Gastrocnemius medialis (tissue), 4 donors: ENCODE data around the gene MAP3K7CL. TPM values are rescaled to one million over a fixed set of nuclear protein-coding genes. Genes with fewer than 3 reads are reported as not detected.

ENCODE experiments used
- ATAC-seq, 2 donors: fragments of 150-250 bp; one replicate each; pipeline ENCODE4 v1.9.1; 2016
- DNase-seq, 2 donors: peaks; one replicate each; pipeline ENCODE4 v3.0.0-alpha.2; 2019
- H3K27ac ChIP-seq, 4 donors: fragments of 200-600 bp; sonication (generic); 1 replicate in 1 of 4; 2 replicates in 3 of 4; pipeline ENCODE4 v1.5.1; 2016 to 2018; ENCODE audit warnings: mild to moderate bottlenecking in 2 of 4, moderate library complexity in 1 of 4
- H3K27me3 ChIP-seq, 3 donors: fragments of 200-600 bp; sonication (generic) in 2 of 3; 1 replicate in 1 of 3; 2 replicates in 2 of 3; pipeline versions ENCODE4 v1.5.1 to v1.6.0; 2016 to 2019; ENCODE audit warnings: mild to moderate bottlenecking in 1 of 3, moderate library complexity in 1 of 3
- H3K36me3 ChIP-seq, 2 donors: fragments of 200-600 bp; sonication (generic) in 1 of 2; one replicate each; pipeline ENCODE4 v1.5.1; 2017 to 2018
- H3K4me1 ChIP-seq, 2 donors: fragments of 200-600 bp; sonication (generic) in 1 of 2; one replicate each; pipeline ENCODE4 v1.5.1; 2016 to 2017; ENCODE audit warnings: mild to moderate bottlenecking in 2 of 2
- H3K4me3 ChIP-seq, 4 donors: fragments of 200-600 bp; sonication (generic) in 3 of 4; 1 replicate in 1 of 4; 2 replicates in 3 of 4; pipeline ENCODE4 v1.5.1; 2016 to 2019; ENCODE audit warnings: mild to moderate bottlenecking in 2 of 4
- H3K9me3 ChIP-seq, 3 donors: fragments of 200-600 bp; sonication (generic) in 2 of 3; 1 replicate in 1 of 3; 2 replicates in 2 of 3; pipeline ENCODE4 v1.5.1; 2016 to 2019
- POLR2A ChIP-seq, 2 donors: fragments of 450-650 bp; IDR thresholded peaks; one replicate each; pipeline ENCODE4 v1.6.1; 2017; ENCODE audit warnings: antibody characterized with exemption in 2 of 2, mild to moderate bottlenecking in 2 of 2, moderate library complexity in 2 of 2
- in situ Hi-C, 4 donors: fragments of 200-750 bp; cut with MboI; loops; one replicate each; pipeline versions ENCODE4 v1.15.0 to v1.8.0; 2017; ENCODE audit warnings: low sequenced_read_pairs in 4 of 4
- intact Hi-C: fragments of 100-400 bp; cut with DNase I; formaldehyde crosslinking; loops from one replicate; pipeline ENCODE4 v1.15.1; 2023; ENCODE audit warnings: low total_unique reads
- total RNA-seq, 4 donors: library from RNA; depleted of rRNA; stranded (reverse); fragments of >200 nt; gene quantifications; one replicate each; pipeline versions ENCODE4 v1.1.0 to v1.2.3, GENCODE V29; 2016
- TF ChIP-seq, protein P1 (sequence below), 5 experiments: fragments of 450-650 bp in 3 of 5; fragments of 200-600 bp in 2 of 5; sonication (generic) in 2 of 5; IDR thresholded peaks in 4 of 5; conservative IDR thresholded peaks in 1 of 5; 1 replicate in 4 of 5; 2 replicates in 1 of 5; pipeline ENCODE4 v1.5.1; 2016 to 2019; ENCODE audit warnings: antibody characterized with exemption in 5 of 5, mild to moderate bottlenecking in 3 of 5, moderate library complexity in 3 of 5

The MAP3K7CL gene
- total RNA-seq, 4 donors from 2014 or later = 4.3 to 17.4 (median 15.5) TPM; not detected in 1

DNA sequence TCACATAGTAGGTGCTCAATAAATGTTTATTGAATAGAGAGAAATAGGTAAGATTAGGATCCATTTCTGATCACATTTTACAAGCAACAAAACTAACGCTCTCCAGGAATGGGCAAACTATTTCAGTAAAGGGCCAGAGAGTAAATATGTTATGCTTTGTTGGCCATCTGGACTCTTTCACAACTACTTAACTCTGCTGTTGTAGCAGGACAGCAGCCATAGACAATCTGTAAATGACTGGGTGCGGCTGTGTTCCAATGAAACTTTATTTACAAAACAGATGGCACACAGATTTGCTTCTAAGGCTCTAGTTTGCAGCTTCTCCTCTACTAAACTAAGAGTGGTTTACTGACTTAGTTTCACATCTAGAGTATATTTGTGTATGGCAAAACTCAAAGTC is 85.3 kb downstream of the MAP3K7CL start:
- in situ Hi-C loops = no loop called here
- H3K9me3 ChIP-seq = no peaks in the 10 kb centered on the region
- H3K4me1 ChIP-seq = no peaks in the 10 kb centered on the region
- H3K36me3 ChIP-seq = no peaks in the 10 kb centered on the region
- H3K4me3 ChIP-seq = no peak overlapping the region
- H3K27me3 ChIP-seq = no peaks in the 10 kb centered on the region
- no peak overlapping the region for H3K27ac ChIP-seq
- no peak for TF ChIP-seq POLR2A (IDR thresholded peaks at IDR 0.05)
- TF ChIP-seq, protein P1, sequence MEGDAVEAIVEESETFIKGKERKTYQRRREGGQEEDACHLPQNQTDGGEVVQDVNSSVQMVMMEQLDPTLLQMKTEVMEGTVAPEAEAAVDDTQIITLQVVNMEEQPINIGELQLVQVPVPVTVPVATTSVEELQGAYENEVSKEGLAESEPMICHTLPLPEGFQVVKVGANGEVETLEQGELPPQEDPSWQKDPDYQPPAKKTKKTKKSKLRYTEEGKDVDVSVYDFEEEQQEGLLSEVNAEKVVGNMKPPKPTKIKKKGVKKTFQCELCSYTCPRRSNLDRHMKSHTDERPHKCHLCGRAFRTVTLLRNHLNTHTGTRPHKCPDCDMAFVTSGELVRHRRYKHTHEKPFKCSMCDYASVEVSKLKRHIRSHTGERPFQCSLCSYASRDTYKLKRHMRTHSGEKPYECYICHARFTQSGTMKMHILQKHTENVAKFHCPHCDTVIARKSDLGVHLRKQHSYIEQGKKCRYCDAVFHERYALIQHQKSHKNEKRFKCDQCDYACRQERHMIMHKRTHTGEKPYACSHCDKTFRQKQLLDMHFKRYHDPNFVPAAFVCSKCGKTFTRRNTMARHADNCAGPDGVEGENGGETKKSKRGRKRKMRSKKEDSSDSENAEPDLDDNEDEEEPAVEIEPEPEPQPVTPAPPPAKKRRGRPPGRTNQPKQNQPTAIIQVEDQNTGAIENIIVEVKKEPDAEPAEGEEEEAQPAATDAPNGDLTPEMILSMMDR (IDR thresholded peaks at IDR 0.05 in 4 of 5, conservative IDR thresholded peaks at IDR 0.05 in 1 of 5) = no peak
- intact Hi-C loops = no loop called here
- no peak for ATAC-seq
- DNase-seq = no peak

DNA sequence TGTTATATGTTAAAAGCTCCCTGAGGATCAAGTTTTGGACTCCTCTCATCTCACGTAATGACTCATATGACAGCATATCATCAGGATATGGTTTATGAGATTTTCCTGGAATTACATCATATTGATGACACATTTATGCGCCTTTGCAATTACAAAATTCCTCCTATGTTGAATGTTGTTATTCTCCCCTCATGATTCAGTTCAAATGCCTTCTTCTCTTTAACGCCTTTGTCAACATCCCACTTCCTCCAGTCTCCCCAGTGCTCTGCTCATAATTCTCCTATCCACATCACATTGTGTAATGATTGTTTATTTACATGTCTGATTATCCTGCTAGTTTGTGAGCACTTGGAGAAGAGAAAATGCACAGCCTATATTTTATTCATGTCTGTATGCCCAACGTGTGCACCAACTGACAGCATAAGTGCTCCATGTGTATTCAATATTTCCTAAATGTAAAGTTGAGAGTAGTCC is 87.4 kb downstream of the MAP3K7CL start:
- Histone ChIP-seq H3K4me1 (no peaks in the 10 kb centered on the region), H3K4me3 (no peak overlapping the region), H3K27me3 (no peaks in the 10 kb centered on the region), H3K36me3 (no peaks in the 10 kb centered on the region), H3K27ac (no peak overlapping the region), H3K9me3 (no peaks in the 10 kb centered on the region)
- no peak for ATAC-seq
- intact Hi-C loops = no loop called here
- TF ChIP-seq, protein P1 (IDR thresholded peaks at IDR 0.05 in 4 of 5, conservative IDR thresholded peaks at IDR 0.05 in 1 of 5) = no peak
- no peak for TF ChIP-seq POLR2A (IDR thresholded peaks at IDR 0.05)
- DNase-seq = no peak
- in situ Hi-C loops = no loop called here

DNA sequence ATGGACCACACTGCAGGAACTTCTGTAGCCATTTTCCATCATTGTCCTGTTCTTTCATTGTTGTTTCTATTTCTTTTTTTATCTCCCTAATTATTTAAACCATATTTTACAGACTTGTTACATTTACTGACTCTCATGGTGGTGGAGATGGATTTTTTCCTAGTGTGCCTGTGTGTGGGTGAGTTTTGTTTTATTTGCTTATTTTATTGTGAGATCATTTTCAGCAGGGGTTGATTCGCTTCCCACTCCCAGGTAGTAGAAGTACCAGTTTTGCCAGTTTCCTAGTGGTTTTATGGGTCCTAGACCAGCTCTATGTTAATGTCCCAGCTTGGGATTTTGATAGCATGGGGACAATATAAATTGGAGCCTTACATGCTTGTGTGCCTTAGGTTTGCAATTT is 88.3 kb downstream of the MAP3K7CL start:
- H3K4me3 ChIP-seq = no peak overlapping the region
- TF ChIP-seq, protein P1 (IDR thresholded peaks at IDR 0.05 in 4 of 5, conservative IDR thresholded peaks at IDR 0.05 in 1 of 5) = no peak
- no peak for TF ChIP-seq POLR2A (IDR thresholded peaks at IDR 0.05)
- H3K36me3 ChIP-seq = no peaks in the 10 kb centered on the region
- H3K27me3 ChIP-seq = no peaks in the 10 kb centered on the region
- ATAC-seq (no peak), DNase-seq (no peak)
- intact Hi-C loops (no loop called here), in situ Hi-C loops (no loop called here)
- H3K4me1 ChIP-seq = no peaks in the 10 kb centered on the region
- no peak overlapping the region for H3K27ac ChIP-seq
- H3K9me3 ChIP-seq = no peaks in the 10 kb centered on the region

DNA sequence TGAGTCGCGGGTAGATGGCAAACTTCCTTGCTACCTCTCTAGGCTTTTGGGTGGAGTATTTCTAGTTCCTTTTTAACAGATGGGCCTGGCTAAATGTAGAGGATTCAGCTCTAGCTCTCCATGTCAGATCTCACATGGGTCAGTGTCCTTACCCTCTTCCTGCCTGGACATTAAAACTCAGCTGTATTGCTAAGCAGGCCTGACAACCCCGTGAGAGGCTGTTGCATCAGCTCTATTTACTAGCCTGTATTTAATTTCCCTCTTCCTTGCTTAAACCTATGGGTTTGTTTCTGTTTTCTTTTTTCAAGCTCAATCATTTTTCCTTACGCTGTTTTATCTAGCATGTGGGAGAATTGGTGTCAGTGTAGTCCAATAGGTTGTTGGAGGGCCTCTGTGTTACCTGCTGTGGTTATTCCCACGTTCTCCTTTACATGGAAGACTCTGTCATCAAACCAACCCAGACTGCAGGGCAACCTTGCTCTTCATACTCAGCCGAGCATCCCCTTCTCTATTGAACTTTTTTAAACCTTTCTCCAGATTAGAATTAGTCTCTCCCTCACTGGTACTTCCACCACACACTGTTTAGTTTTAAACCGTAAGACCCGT is 88.8 kb downstream of the MAP3K7CL start:
- Histone ChIP-seq H3K27me3 (no peaks in the 10 kb centered on the region), H3K36me3 (no peaks in the 10 kb centered on the region), H3K27ac (no peak overlapping the region), H3K4me3 (no peak overlapping the region), H3K9me3 (no peaks in the 10 kb centered on the region), H3K4me1 (no peaks in the 10 kb centered on the region)
- no peak for TF ChIP-seq POLR2A (IDR thresholded peaks at IDR 0.05)
- TF ChIP-seq, protein P1 (IDR thresholded peaks at IDR 0.05 in 4 of 5, conservative IDR thresholded peaks at IDR 0.05 in 1 of 5) = no peak
- in situ Hi-C loops = no loop called here
- peak in 1 of 2 donors; percentile 55 for ATAC-seq
- intact Hi-C loops = no loop called here
- no peak for DNase-seq
